Adrenal gland (tissue), 12 donors: ENCODE measurements around the gene NEK7. TPM values are rescaled to one million over a fixed set of nuclear protein-coding genes. Genes with fewer than 3 reads are reported as not detected.
"Not testable (repeated sequence)": the region's sequence is repeated elsewhere in the genome, so short reads cannot be mapped to it uniquely, and the experiment has no call there.

Source experiments
- DNase-seq, 7 donors: peaks; one replicate each; pipeline ENCODE4 v3.0.0-alpha.2; 2019 to 2020
- H3K27ac ChIP-seq, 5 donors: fragments of 200-600 bp; sonication (generic) in 4 of 5; 1 replicate in 3 of 5; 2 replicates in 2 of 5; pipeline versions ENCODE4 v1.5.1 to v1.8.0; 2016 to 2020; ENCODE audit warnings: mild to moderate bottlenecking in 1 of 5
- H3K27me3 ChIP-seq: fragments of 200-600 bp; 2 replicates; pipeline ENCODE4 v1.8.0; 2021
- H3K36me3 ChIP-seq, 2 donors: fragments of 200-600 bp; replicated peaks in 1 of 2; 1 replicate in 1 of 2; 2 replicates in 1 of 2; pipeline versions ENCODE4 v1.5.1 to v1.8.0; 2018 to 2022
- H3K4me1 ChIP-seq, 2 donors: fragments of 200-600 bp; replicated peaks in 1 of 2; 1 replicate in 1 of 2; 2 replicates in 1 of 2; pipeline versions ENCODE4 v1.5.1 to v1.8.0; 2018 to 2021
- H3K4me3 ChIP-seq, 4 donors: fragments of 200-600 bp; sonication (generic) in 3 of 4; one replicate each; pipeline ENCODE4 v1.5.1; 2016 to 2018
- H3K9me3 ChIP-seq, 3 donors: fragments of 200-600 bp; sonication (generic) in 1 of 3; replicated peaks in 1 of 3; 1 replicate in 2 of 3; 2 replicates in 1 of 3; pipeline versions ENCODE4 v1.5.1 to v1.8.0; 2016 to 2021
- CTCF ChIP-seq, 6 experiments: fragments of 450-650 bp in 4 of 6; fragments of 200-600 bp in 2 of 6; sonication (generic) in 1 of 6; IDR thresholded peaks; 1 replicate in 5 of 6; 2 replicates in 1 of 6; pipeline versions ENCODE4 v1.5.1 to v1.8.0; 2016 to 2021; ENCODE audit warnings: antibody characterized with exemption in 6 of 6, mild to moderate bottlenecking in 2 of 6, moderate library complexity in 1 of 6
- POLR2A ChIP-seq, 2 donors: fragments of 450-650 bp; IDR thresholded peaks; one replicate each; pipeline ENCODE4 v1.6.1; 2017; ENCODE audit warnings: antibody characterized with exemption in 2 of 2, mild to moderate bottlenecking in 2 of 2, moderate library complexity in 1 of 2
- WGBS, 4 donors: extraction: QIAGEN DNeasy Blood & Tissue Kit in 2 of 4; methylation state at CpG; one replicate each; pipeline versions ENCODE4 v1.1.5 to v1.1.7; 2013 to 2017; 5-methylcytosine and 5-hydroxymethylcytosine counted together
- intact Hi-C, 2 donors: fragments of 100-400 bp; cut with DNase I; formaldehyde crosslinking; loops; one replicate each; pipeline versions ENCODE4 v1.14.1 to v1.15.0; 2022 to 2023
- polyA plus RNA-seq, 3 donors: library from polyadenylated mRNA; stranded (reverse); fragments of 200-250 nt in 2 of 3; fragments of 350-450 nt in 1 of 3; fragmentation: Illumina TruSeq in 1 of 3; extraction: RNeasy Lipid Tissue Mini Kit (QIAGEN cat#74804) in 1 of 3; gene quantifications; one replicate each; pipeline ENCODE4 v1.2.3, GENCODE V29; 2013 to 2014
- total RNA-seq, 9 donors: library from RNA; depleted of rRNA in 4 of 9; stranded (reverse); fragments of >200 nt in 4 of 9; fragments of 120-200 nt in 1 of 9; fragmentation: NEBNext Ultra II Directional in 1 of 9; extraction: Animal tissue kit (Norgen Biotek cat#: 25700) in 1 of 9; gene quantifications; one replicate each; pipeline versions ENCODE4 v1.1.0 to v1.2.4, GENCODE V29; 2013 to 2023
- donor health status: healthy with polysubstance abuse.
- donor health status: Bipolar disorder and iron deficiency.
- donor health status: DM: yes; HTN: yes; CAD: no.
- donor health status: DM: no; HTN: no; CAD: no.
- donor health status: DM: no; HTN: no; CAD: no.
- donor health status: DM: yes; HTN: yes; CAD: no.

The NEK7 gene
- total and polyA plus RNA-seq, 12 donors, result 34.0 to 270 (median 148) TPM

- peaks cover under 1 to 24% of the 10 kb centered on the region in 2 donors for H3K4me1 ChIP-seq
- no peak overlapping the region for H3K27ac ChIP-seq
- H3K9me3 ChIP-seq, result no peaks in the 10 kb centered on the region
- no peaks in the 10 kb centered on the region for H3K27me3 ChIP-seq
- intact Hi-C loops, result no loop called here
- no peak for DNase-seq
- no peak overlapping the region for H3K4me3 ChIP-seq
- no peaks in the 10 kb centered on the region for H3K36me3 ChIP-seq
- TF ChIP-seq POLR2A (IDR thresholded peaks at IDR 0.05) (no peak), CTCF (IDR thresholded peaks at IDR 0.05) (no peak)
These were observed 28.3 kb upstream of the NEK7 start for GRCh38 chr1:198128533-198128932.

GRCh38 chr1:198130053-198130452 lies 26.7 kb upstream of the NEK7 start:
- not testable (repeated sequence) for DNase-seq, H3K9me3 ChIP-seq

GRCh38 chr1:198132060-198132781 lies 24.6 kb upstream of the NEK7 start:
- TF ChIP-seq POLR2A (IDR thresholded peaks at IDR 0.05) (no peak), CTCF (IDR thresholded peaks at IDR 0.05) (no peak)
- Histone ChIP-seq H3K4me1 (no peaks in the 10 kb centered on the region), H3K9me3 (no peaks in the 10 kb centered on the region), H3K27ac (no peak overlapping the region), H3K36me3 (no peaks in the 10 kb centered on the region), H3K27me3 (no peaks in the 10 kb centered on the region), H3K4me3 (no peak overlapping the region)
- 78 to 81% (median 79%) methylated on average over 6 of the region's 6 CpGs for WGBS, 4 donors
- no peak for DNase-seq
- intact Hi-C loops, result no loop called here

More at GRCh38 chr1:198130053-198130452, 26.7 kb upstream of the NEK7 start:
- H3K4me3 ChIP-seq, H3K36me3 ChIP-seq, H3K27ac ChIP-seq, intact Hi-C loops, H3K27me3 ChIP-seq: not testable (repeated sequence)
- WGBS, 4 donors, result 92 to 97% (median 93%) methylated on average over 11 of the region's 11 CpGs
- H3K4me1 ChIP-seq, result peaks cover 0 to 13% of the 10 kb centered on the region in 2 donors

GRCh38 chr1:198134252-198134651 lies 22.5 kb upstream of the NEK7 start:
- Histone ChIP-seq H3K4me3 (no peak overlapping the region), H3K27ac (no peak overlapping the region), H3K36me3 (no peaks in the 10 kb centered on the region), H3K9me3 (no peaks in the 10 kb centered on the region), H3K4me1 (no peaks in the 10 kb centered on the region), H3K27me3 (no peaks in the 10 kb centered on the region)
- DNase-seq, result no peak
- 68 to 84% (median 83%) methylated on average over 2 of the region's 2 CpGs for WGBS, 4 donors
- TF ChIP-seq CTCF (IDR thresholded peaks at IDR 0.05) (no peak), POLR2A (IDR thresholded peaks at IDR 0.05) (no peak)
- intact Hi-C loops, result no loop called here

GRCh38 chr1:198135366-198135765 lies 21.4 kb upstream of the NEK7 start:
- WGBS, 4 donors, result 73 to 95% (median 77%) methylated on average over 1 of the region's 1 CpG
- Histone ChIP-seq H3K27ac (no peak overlapping the region), H3K36me3 (no peaks in the 10 kb centered on the region), H3K4me3 (no peak overlapping the region), H3K9me3 (no peaks in the 10 kb centered on the region), H3K4me1 (no peaks in the 10 kb centered on the region), H3K27me3 (no peaks in the 10 kb centered on the region)
- intact Hi-C loops, result no loop called here
- TF ChIP-seq CTCF (IDR thresholded peaks at IDR 0.05) (no peak), POLR2A (IDR thresholded peaks at IDR 0.05) (no peak)
- no peak for DNase-seq
